H9 (cell line): Measurements from ENCODE around the gene TXNDC5. TPM values are rescaled to one million over a fixed set of nuclear protein-coding genes. Genes with fewer than 3 reads are reported as not detected.

Source experiments
- DNase-seq: peaks from one replicate; pipeline ENCODE4 v3.0.0-alpha.2; 2017
- H2AFZ ChIP-seq: one replicate; pipeline ENCODE4 v1.6.1; 2013; ENCODE audit warnings: mild to moderate bottlenecking, low read length, control low read depth, moderate library complexity
- H2AK5ac ChIP-seq: 2 replicates; pipeline ENCODE4 v1.6.1; 2013; ENCODE audit warnings: low read length, control low read depth, mixed read lengths; ENCODE audit not compliant: insufficient read length
- H2BK120ac ChIP-seq: one replicate; pipeline ENCODE4 v1.6.1; 2013; ENCODE audit warnings: low read depth, mild to moderate bottlenecking, low read length, control low read depth, inconsistent platforms; ENCODE audit not compliant: poor library complexity, severe bottlenecking
- H2BK12ac ChIP-seq: 2 replicates; pipeline ENCODE4 v1.6.1; 2013; ENCODE audit warnings: low read length, control low read depth, mixed read lengths, low read depth; ENCODE audit not compliant: insufficient read length
- H2BK15ac ChIP-seq: 2 replicates; pipeline ENCODE4 v1.6.1; 2013; ENCODE audit warnings: low read depth, low read length, control low read depth
- H2BK20ac ChIP-seq: one replicate; pipeline ENCODE4 v1.6.1; 2013; ENCODE audit warnings: low read depth, mild to moderate bottlenecking, low read length, control low read depth, inconsistent platforms; ENCODE audit not compliant: poor library complexity, severe bottlenecking
- H2BK5ac ChIP-seq: 2 replicates; pipeline ENCODE4 v1.6.1; 2013; ENCODE audit warnings: low read length, control low read depth, mixed read lengths; ENCODE audit not compliant: insufficient read length
- H3K14ac ChIP-seq: 2 replicates; pipeline ENCODE4 v1.6.1; 2013; ENCODE audit warnings: low read length, control low read depth; ENCODE audit not compliant: insufficient read depth
- H3K18ac ChIP-seq: 2 replicates; pipeline ENCODE4 v1.6.1; 2013; ENCODE audit warnings: low read depth, mild to moderate bottlenecking, mixed read lengths, low read length, control low read depth; ENCODE audit not compliant: insufficient read length
- H3K23ac ChIP-seq: 2 replicates; pipeline ENCODE4 v1.6.1; 2013; ENCODE audit warnings: low read length, control low read depth, mixed read lengths, low read depth; ENCODE audit not compliant: insufficient read length
- H3K23me2 ChIP-seq: 2 replicates; pipeline ENCODE4 v1.6.1; 2013; ENCODE audit warnings: low read depth, mild to moderate bottlenecking, mixed read lengths, low read length, control low read depth; ENCODE audit not compliant: insufficient read length, poor library complexity, severe bottlenecking
- H3K27ac ChIP-seq: 2 replicates; pipeline ENCODE4 v1.5.1; 2013; ENCODE audit warnings: low read length, control low read depth, mixed read lengths, low read depth; ENCODE audit not compliant: insufficient read length
- H3K27me3 ChIP-seq: 2 replicates; pipeline ENCODE4 v1.6.1; 2013; ENCODE audit warnings: low read length, control low read depth, inconsistent platforms; ENCODE audit not compliant: insufficient read depth
- H3K4ac ChIP-seq: 2 replicates; pipeline ENCODE4 v1.6.1; 2013; ENCODE audit warnings: low read depth, mild to moderate bottlenecking, control low read depth, inconsistent platforms, low read length, moderate library complexity
- H3K4me1 ChIP-seq: 2 replicates; pipeline ENCODE4 v1.6.1; 2013; ENCODE audit warnings: low read length, control low read depth, inconsistent platforms; ENCODE audit not compliant: insufficient read depth
- H3K4me2 ChIP-seq: 2 replicates; pipeline ENCODE4 v1.6.1; 2013; ENCODE audit warnings: low read length, control low read depth, mixed read lengths; ENCODE audit not compliant: insufficient read length, insufficient read depth
- H3K56ac ChIP-seq: 2 replicates; pipeline ENCODE4 v1.6.1; 2013; ENCODE audit warnings: low read depth, mild to moderate bottlenecking, mixed read lengths, low read length, control low read depth; ENCODE audit not compliant: insufficient read length
- H3K79me1 ChIP-seq: 2 replicates; pipeline ENCODE4 v1.6.1; 2013; ENCODE audit warnings: low read depth, mild to moderate bottlenecking, moderate library complexity, low read length, control low read depth, inconsistent platforms; ENCODE audit not compliant: insufficient read depth, poor library complexity, severe bottlenecking
- H3K79me2 ChIP-seq: 2 replicates; pipeline ENCODE4 v1.6.1; 2013; ENCODE audit warnings: low read length, control low read depth, inconsistent platforms; ENCODE audit not compliant: insufficient read depth
- H3K9ac ChIP-seq: 2 replicates; pipeline ENCODE4 v1.6.1; 2013; ENCODE audit warnings: low read length, control low read depth, mixed read lengths; ENCODE audit not compliant: insufficient read length; ENCODE audit errors: extremely low read depth
- H3K9me3 ChIP-seq: one replicate; pipeline ENCODE4 v1.6.1; 2013; ENCODE audit warnings: low read depth, low read length, inconsistent platforms; ENCODE audit not compliant: control insufficient read depth
- H3T11ph ChIP-seq: one replicate; pipeline ENCODE4 v1.6.1; 2013; ENCODE audit warnings: mild to moderate bottlenecking, low read length, control low read depth, inconsistent platforms
- H4K20me1 ChIP-seq: one replicate; pipeline ENCODE4 v1.6.1; 2013; ENCODE audit not compliant: control insufficient read depth, insufficient read length, insufficient read depth
- H4K5ac ChIP-seq: 2 replicates; pipeline ENCODE4 v1.6.1; 2013; ENCODE audit warnings: low read depth, mild to moderate bottlenecking, mixed read lengths, low read length, control low read depth; ENCODE audit not compliant: insufficient read length
- H4K8ac ChIP-seq: replicated peaks from 2 replicates; pipeline ENCODE4 v1.6.1; 2013; ENCODE audit warnings: low read length, control low read depth, mixed read lengths, low read depth; ENCODE audit not compliant: insufficient read length
- H4K91ac ChIP-seq: 2 replicates; pipeline ENCODE4 v1.6.1; 2013; ENCODE audit warnings: low read depth, mild to moderate bottlenecking, moderate library complexity, mixed read lengths, low read length, control low read depth; ENCODE audit not compliant: insufficient read length
- H3K27ac Mint-ChIP-seq, 3 experiments: 2 replicates in 2 of 3; 3 replicates in 1 of 3; pipeline ENCODE4 v1.8.0; 2020 to 2021; ENCODE audit warnings: mixed read lengths in 3 of 3, mild to moderate bottlenecking in 1 of 3, moderate library complexity in 1 of 3
- H3K27me3 Mint-ChIP-seq: 2 replicates; pipeline ENCODE4 v1.8.0; 2021; ENCODE audit warnings: low read depth, mild to moderate bottlenecking, moderate library complexity, mixed read lengths
- H3K36me3 Mint-ChIP-seq, 3 experiments: 2 replicates in 2 of 3; 3 replicates in 1 of 3; pipeline ENCODE4 v1.8.0; 2020 to 2021; ENCODE audit warnings: low read depth in 3 of 3, mixed read lengths in 3 of 3; ENCODE audit not compliant: insufficient read depth in 1 of 3
- H3K4me1 Mint-ChIP-seq, 2 experiments: 2 replicates each; pipeline ENCODE4 v1.8.0; 2020; ENCODE audit warnings: mixed read lengths in 2 of 2
- H3K4me3 Mint-ChIP-seq, 2 experiments: 2 replicates in 1 of 2; 3 replicates in 1 of 2; pipeline ENCODE4 v1.8.0; 2020 to 2021; ENCODE audit warnings: mild to moderate bottlenecking in 2 of 2, mixed read lengths in 2 of 2, moderate library complexity in 1 of 2
- H3K9me3 Mint-ChIP-seq, 2 experiments: 2 replicates in 1 of 2; 3 replicates in 1 of 2; pipeline ENCODE4 v1.8.0; 2020; ENCODE audit warnings: mild to moderate bottlenecking in 2 of 2, mixed read lengths in 2 of 2, moderate library complexity in 1 of 2
- CTCF ChIP-seq: fragments of 200-600 bp; sonication (generic); conservative IDR thresholded peaks from 3 replicates; pipeline ENCODE4 v1.8.0; 2021; ENCODE audit warnings: antibody characterized with exemption, mild to moderate bottlenecking
- WGBS: extraction: QIAGEN DNeasy Blood & Tissue Kit; methylation state at CpG from one replicate; pipeline ENCODE4 v1.1.7; 2013; ENCODE audit warnings: missing lambda C conversion rate, low lambda C conversion rate, mixed read lengths; ENCODE audit not compliant: insufficient read length; ENCODE audit errors: extremely low coverage; 5-methylcytosine and 5-hydroxymethylcytosine counted together
- total RNA-seq: library from RNA; stranded (reverse); gene quantifications from 2 replicates; pipeline ENCODE4 v1.2.1, GENCODE V29; 2021

The TXNDC5 gene
- total RNA-seq, 1 experiment from 2014 or later, result 130 TPM

DNA sequence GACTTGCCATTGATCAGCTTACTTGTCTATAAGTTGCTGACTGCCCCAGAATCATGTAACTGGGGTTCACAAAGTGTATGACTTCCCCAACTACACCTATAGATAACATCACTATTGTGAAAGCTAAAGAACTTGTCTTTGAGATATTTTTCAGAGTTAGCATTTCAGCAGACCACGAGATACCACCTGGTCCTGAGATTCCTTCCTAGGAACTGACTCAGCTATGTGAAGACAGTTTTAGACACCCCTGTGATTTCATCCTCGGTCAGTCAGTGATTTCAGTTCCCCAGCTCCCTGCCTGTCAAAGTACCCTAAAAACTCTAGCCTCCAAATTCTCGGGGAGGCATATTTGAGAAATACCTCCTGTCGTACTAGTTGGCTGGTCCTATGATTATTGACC, 62.4 kb downstream of the TXNDC5 start:
- no peak overlapping the region for H3K27ac ChIP-seq
- H2BK12ac ChIP-seq, result no peak overlapping the region
- DNase-seq, result no peak
- H4K20me1 ChIP-seq, result no peaks in the 10 kb centered on the region
- no peak overlapping the region for H3K18ac ChIP-seq
- H3K79me2 ChIP-seq, result no peaks in the 10 kb centered on the region
- no peak overlapping the region for H3T11ph ChIP-seq
- TF ChIP-seq CTCF, result no peak
- H3K27me3 ChIP-seq, result no peaks in the 10 kb centered on the region
- no peak overlapping the region for H4K91ac ChIP-seq
- no peak overlapping the region for H4K5ac ChIP-seq
- no peak overlapping the region for H2AFZ ChIP-seq
- no peaks in the 10 kb centered on the region for H3K4me1 ChIP-seq
- no peaks in the 10 kb centered on the region for H3K79me1 ChIP-seq
- no peak overlapping the region for H3K27ac Mint-ChIP-seq
- H4K8ac ChIP-seq, result no peak overlapping the region
- no peak overlapping the region for H2AK5ac ChIP-seq
- peaks cover 4 to 7% of the 10 kb centered on the region in 2 experiments for H3K4me1 Mint-ChIP-seq
- H2BK5ac ChIP-seq, result no peak overlapping the region
- no peaks in the 10 kb centered on the region for H3K9me3 ChIP-seq
- no peak overlapping the region for H3K14ac ChIP-seq
- H3K23ac ChIP-seq, result no peak overlapping the region
- no peak overlapping the region for H2BK15ac ChIP-seq
- no peak overlapping the region for H3K9ac ChIP-seq
- no peaks in the 10 kb centered on the region for H3K23me2 ChIP-seq
- H3K56ac ChIP-seq, result no peak overlapping the region
- H3K4ac ChIP-seq, result no peak overlapping the region
- H3K36me3 Mint-ChIP-seq, result peaks cover 1 to 16% (median 8%) of the 10 kb centered on the region in 3 experiments; a peak in 5 of 7 replicates
- peaks cover 22 to 26% of the 10 kb centered on the region in 2 experiments; a peak in 4 of 5 replicates for H3K9me3 Mint-ChIP-seq
- no CpG with 5 or more reads among the region's 4 CpGs for WGBS
- H2BK120ac ChIP-seq, result no peak overlapping the region
- H2BK20ac ChIP-seq, result no peak overlapping the region
- no peaks in the 10 kb centered on the region; the same call in 1 of the 2 replicates for H3K27me3 Mint-ChIP-seq
- no peak overlapping the region for H3K4me3 Mint-ChIP-seq
- H3K4me2 ChIP-seq, result no peak overlapping the region
